ENCODE measurements around the gene C1GALT1. TPM values are rescaled to one million over a fixed set of nuclear protein-coding genes. Genes with fewer than 3 reads are reported as not detected.
A peak's percentile ranks its signal among the peaks of the same experiment; 100 is the strongest.

C1GALT1 gene
- total and polyA plus RNA-seq, 2 experiments from 2014 or later: 38.7 to 71.8 TPM

- H3K79me2 ChIP-seq: no peaks in the 10 kb centered on the region
- H4K20me1 ChIP-seq (ENCODE audit: insufficient read depth, poor library complexity, severe bottlenecking): no peaks in the 10 kb centered on the region
- no peaks in the 10 kb centered on the region for H3K27me3 ChIP-seq
- no peak overlapping the region for H3K27ac ChIP-seq
- 81% methylated on average over 2 of the region's 2 CpGs for WGBS (ENCODE audit: low lambda C conversion rate, missing lambda C conversion rate)
- DNase-seq (ENCODE audit: low spot score): no peak
- H3K9me3 ChIP-seq (ENCODE audit: low read depth): no peaks in the 10 kb centered on the region
- H3K36me3 ChIP-seq (replicated peaks; ENCODE audit: insufficient read depth, low read depth): no peaks in the 10 kb centered on the region
- H3K9me2 ChIP-seq (replicated peaks; ENCODE audit: insufficient read depth): no peaks in the 10 kb centered on the region
- H2AFZ ChIP-seq: no peak overlapping the region
- H3K4me1 ChIP-seq (ENCODE audit: insufficient read depth): peaks cover 15% of the 10 kb centered on the region
- no peak overlapping the region for H3K4me3 ChIP-seq
- H3K4me2 ChIP-seq: no peak overlapping the region
- no peak for TF ChIP-seq EZH2phosphoT487 (IDR thresholded peaks at IDR 0.05; ENCODE audit: low read depth, severe bottlenecking, unreplicated experiment)
- TF ChIP-seq EZH2 (IDR thresholded peaks at IDR 0.05; ENCODE audit: borderline replicate concordance): no peak
- no peak for TF ChIP-seq CTCF (IDR thresholded peaks at IDR 0.05; ENCODE audit: poor library complexity)
These were observed 7.2 kb upstream of the C1GALT1 start for GRCh38 chr7:7175075-7175695.

- H3K27me3 ChIP-seq: no peaks in the 10 kb centered on the region
- peak overlapping the region; percentile 86 for H3K27ac ChIP-seq
- no peaks in the 10 kb centered on the region for H3K9me3 ChIP-seq (ENCODE audit: low read depth)
- H2AFZ ChIP-seq: no peak overlapping the region
- TF ChIP-seq EZH2phosphoT487 (IDR thresholded peaks at IDR 0.05; ENCODE audit: low read depth, severe bottlenecking, unreplicated experiment) (no peak), EZH2 (IDR thresholded peaks at IDR 0.05; ENCODE audit: borderline replicate concordance) (no peak), CTCF (IDR thresholded peaks at IDR 0.05; ENCODE audit: poor library complexity) (no peak)
- peak; percentile 79 for DNase-seq (ENCODE audit: low spot score)
- no peak overlapping the region for H3K4me3 ChIP-seq
- H3K36me3 ChIP-seq (replicated peaks; ENCODE audit: insufficient read depth, low read depth): no peaks in the 10 kb centered on the region
- no peaks in the 10 kb centered on the region for H3K79me2 ChIP-seq
- H3K9me2 ChIP-seq (replicated peaks; ENCODE audit: insufficient read depth): no peaks in the 10 kb centered on the region
- H4K20me1 ChIP-seq (ENCODE audit: insufficient read depth, poor library complexity, severe bottlenecking): no peaks in the 10 kb centered on the region
- peaks cover 15% of the 10 kb centered on the region for H3K4me1 ChIP-seq (ENCODE audit: insufficient read depth)
- WGBS (ENCODE audit: low lambda C conversion rate, missing lambda C conversion rate): 18% methylated on average over 4 of the region's 4 CpGs
- H3K4me2 ChIP-seq: peak overlapping the region; percentile 15
These were observed 5.8 kb upstream of the C1GALT1 start for GRCh38 chr7:7176406-7177043.

- Histone ChIP-seq H3K27me3 (no peaks in the 10 kb centered on the region), H4K20me1 (ENCODE audit: insufficient read depth, poor library complexity, severe bottlenecking) (no peaks in the 10 kb centered on the region), H3K9me3 (ENCODE audit: low read depth) (no peaks in the 10 kb centered on the region), H3K4me1 (ENCODE audit: insufficient read depth) (peaks cover 15% of the 10 kb centered on the region), H2AFZ (no peak overlapping the region), H3K4me2 (peak overlapping the region; percentile 24), H3K27ac (peak overlapping the region; percentile 86), H3K36me3 (replicated peaks; ENCODE audit: insufficient read depth, low read depth) (no peaks in the 10 kb centered on the region), H3K9me2 (replicated peaks; ENCODE audit: insufficient read depth) (no peaks in the 10 kb centered on the region), H3K4me3 (no peak overlapping the region), H3K79me2 (no peaks in the 10 kb centered on the region)
- TF ChIP-seq EZH2phosphoT487 (IDR thresholded peaks at IDR 0.05; ENCODE audit: low read depth, severe bottlenecking, unreplicated experiment) (no peak), EZH2 (IDR thresholded peaks at IDR 0.05; ENCODE audit: borderline replicate concordance) (no peak), CTCF (IDR thresholded peaks at IDR 0.05; ENCODE audit: poor library complexity) (no peak)
- WGBS (ENCODE audit: low lambda C conversion rate, missing lambda C conversion rate): 43% methylated on average over 1 of the region's 1 CpG
- DNase-seq (ENCODE audit: low spot score): peak; percentile 75
These were observed 5.3 kb upstream of the C1GALT1 start for GRCh38 chr7:7177044-7177517.

Measured in hepatocyte (in vitro differentiated cells).